Astrocyte (in vitro differentiated cells and primary cell): ENCODE measurements around the gene EVA1C. TPM values are rescaled to one million over a fixed set of nuclear protein-coding genes. Genes with fewer than 3 reads are reported as not detected.
"Not testable (repeated sequence)": the region's sequence is repeated elsewhere in the genome, so short reads cannot be mapped to it uniquely, and the experiment has no call there.

Experiments used
- DNase-seq: peaks from one replicate; pipeline ENCODE4 v3.0.0-alpha.2; 2010; ENCODE audit warnings: low read depth
- FAIRE-seq: peaks from 2 replicates; lab custom pipeline; 2011; peaks lifted over from hg19 to GRCh38; lab: Jason Lieb, UNC
- H2AFZ ChIP-seq: 2 replicates; pipeline ENCODE4 v1.6.0; 2012; ENCODE audit warnings: low read depth, low read length, inconsistent platforms
- H3K27ac ChIP-seq: 2 replicates; pipeline ENCODE4 v1.5.1; 2011; ENCODE audit warnings: low read depth, low read length, inconsistent platforms
- H3K27me3 ChIP-seq: 2 replicates; pipeline ENCODE4 v1.6.0; 2011; ENCODE audit warnings: low read length, inconsistent platforms; ENCODE audit not compliant: insufficient read depth
- H3K36me3 ChIP-seq: 2 replicates; pipeline ENCODE4 v1.5.1; 2011; ENCODE audit warnings: low read length, inconsistent platforms; ENCODE audit not compliant: insufficient read depth
- H3K4me1 ChIP-seq: 2 replicates; pipeline ENCODE4 v1.5.1; 2011; ENCODE audit warnings: low read length, inconsistent platforms; ENCODE audit not compliant: insufficient read depth
- H3K4me2 ChIP-seq: 2 replicates; pipeline ENCODE4 v1.6.0; 2012; ENCODE audit warnings: low read length, inconsistent platforms
- H3K4me3 ChIP-seq: 2 replicates; pipeline ENCODE4 v1.5.1; 2011; ENCODE audit warnings: low read depth, mild to moderate bottlenecking, low read length, inconsistent platforms; ENCODE audit not compliant: insufficient read depth
- H3K79me2 ChIP-seq: 2 replicates; pipeline ENCODE4 v1.6.0; 2012; ENCODE audit warnings: mild to moderate bottlenecking, low read length, inconsistent platforms; ENCODE audit not compliant: insufficient read depth
- H3K9ac ChIP-seq: 2 replicates; pipeline ENCODE4 v1.6.0; 2012; ENCODE audit warnings: mild to moderate bottlenecking, low read length, inconsistent platforms
- H3K9me3 ChIP-seq: 2 replicates; pipeline ENCODE4 v1.5.1; 2012; ENCODE audit warnings: low read depth, mild to moderate bottlenecking, low read length, inconsistent platforms; ENCODE audit not compliant: insufficient read depth
- H4K20me1 ChIP-seq: 2 replicates; pipeline ENCODE4 v1.6.0; 2012; ENCODE audit warnings: low read length, inconsistent platforms; ENCODE audit not compliant: insufficient read depth
- H3K27ac Mint-ChIP-seq: one replicate; pipeline ENCODE4 v1.8.0; 2021; ENCODE audit warnings: mild to moderate bottlenecking, mixed read lengths; ENCODE audit not compliant: unreplicated experiment
- H3K27me3 Mint-ChIP-seq: one replicate; pipeline ENCODE4 v1.8.0; 2021; ENCODE audit warnings: low read depth, mixed read lengths; ENCODE audit not compliant: unreplicated experiment
- H3K36me3 Mint-ChIP-seq: one replicate; pipeline ENCODE4 v1.8.0; 2021; ENCODE audit warnings: low read depth, mixed read lengths; ENCODE audit not compliant: unreplicated experiment
- H3K4me1 Mint-ChIP-seq: one replicate; pipeline ENCODE4 v1.8.0; 2021; ENCODE audit warnings: low read depth, mixed read lengths; ENCODE audit not compliant: unreplicated experiment
- H3K4me3 Mint-ChIP-seq: one replicate; pipeline ENCODE4 v1.8.0; 2021; ENCODE audit warnings: mild to moderate bottlenecking, moderate library complexity, mixed read lengths; ENCODE audit not compliant: unreplicated experiment
- H3K9me3 Mint-ChIP-seq: one replicate; pipeline ENCODE4 v1.8.0; 2021; ENCODE audit warnings: mild to moderate bottlenecking, mixed read lengths; ENCODE audit not compliant: unreplicated experiment
- EZH2 ChIP-seq: IDR thresholded peaks from 2 replicates; pipeline ENCODE4 v1.6.1; 2012; ENCODE audit warnings: mild to moderate bottlenecking, low read length, inconsistent platforms; ENCODE audit not compliant: insufficient read depth
- total RNA-seq: library from RNA; stranded (reverse); gene quantifications from 2 replicates; pipeline ENCODE4 v1.2.1, GENCODE V29; 2021
- TF ChIP-seq, protein P1 (sequence below): IDR thresholded peaks from 2 replicates; pipeline ENCODE4 v1.5.1; 2011; ENCODE audit warnings: low read depth, mild to moderate bottlenecking, inconsistent platforms, low read length, moderate library complexity; ENCODE audit not compliant: insufficient read depth

EVA1C gene
- total RNA-seq, 1 donor from 2014 or later: not detected

DNA sequence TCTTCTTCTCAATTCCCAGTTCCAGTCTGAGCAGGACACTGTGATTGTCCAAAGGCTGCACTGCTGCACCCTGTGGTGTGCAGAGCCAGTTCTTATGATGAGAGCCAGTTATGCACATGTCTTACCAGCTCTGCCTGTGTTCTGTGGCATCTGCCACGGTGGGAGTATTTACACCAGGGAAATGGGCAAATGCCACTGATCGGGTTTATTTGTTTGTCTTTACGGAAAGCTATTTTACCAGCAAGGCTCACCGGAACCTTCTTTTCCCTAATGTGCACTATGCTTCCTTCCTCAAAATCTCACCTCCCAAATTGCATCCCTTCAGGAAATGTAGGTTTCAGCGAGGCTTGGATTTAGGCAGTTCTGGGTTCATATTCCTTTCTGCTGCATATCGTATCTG is 49.0 kb downstream of the EVA1C start:
- TF ChIP-seq EZH2: no peak
- TF ChIP-seq, protein P1, sequence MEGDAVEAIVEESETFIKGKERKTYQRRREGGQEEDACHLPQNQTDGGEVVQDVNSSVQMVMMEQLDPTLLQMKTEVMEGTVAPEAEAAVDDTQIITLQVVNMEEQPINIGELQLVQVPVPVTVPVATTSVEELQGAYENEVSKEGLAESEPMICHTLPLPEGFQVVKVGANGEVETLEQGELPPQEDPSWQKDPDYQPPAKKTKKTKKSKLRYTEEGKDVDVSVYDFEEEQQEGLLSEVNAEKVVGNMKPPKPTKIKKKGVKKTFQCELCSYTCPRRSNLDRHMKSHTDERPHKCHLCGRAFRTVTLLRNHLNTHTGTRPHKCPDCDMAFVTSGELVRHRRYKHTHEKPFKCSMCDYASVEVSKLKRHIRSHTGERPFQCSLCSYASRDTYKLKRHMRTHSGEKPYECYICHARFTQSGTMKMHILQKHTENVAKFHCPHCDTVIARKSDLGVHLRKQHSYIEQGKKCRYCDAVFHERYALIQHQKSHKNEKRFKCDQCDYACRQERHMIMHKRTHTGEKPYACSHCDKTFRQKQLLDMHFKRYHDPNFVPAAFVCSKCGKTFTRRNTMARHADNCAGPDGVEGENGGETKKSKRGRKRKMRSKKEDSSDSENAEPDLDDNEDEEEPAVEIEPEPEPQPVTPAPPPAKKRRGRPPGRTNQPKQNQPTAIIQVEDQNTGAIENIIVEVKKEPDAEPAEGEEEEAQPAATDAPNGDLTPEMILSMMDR: no peak
- H3K4me3 Mint-ChIP-seq: no peak overlapping the region
- no peak overlapping the region for H3K27ac ChIP-seq
- no peak overlapping the region for H3K4me3 ChIP-seq
- H3K4me1 ChIP-seq: peaks cover 35% of the 10 kb centered on the region
- H3K36me3 Mint-ChIP-seq: no peaks in the 10 kb centered on the region
- H3K4me2 ChIP-seq: no peak overlapping the region
- DNase-seq (no peak), FAIRE-seq (no peak)
- H3K27me3 ChIP-seq: no peaks in the 10 kb centered on the region
- no peaks in the 10 kb centered on the region for H4K20me1 ChIP-seq
- no peak overlapping the region for H2AFZ ChIP-seq
- no peaks in the 10 kb centered on the region for H3K9me3 Mint-ChIP-seq
- no peaks in the 10 kb centered on the region for H3K36me3 ChIP-seq
- no peak overlapping the region for H3K27ac Mint-ChIP-seq
- peaks cover 10% of the 10 kb centered on the region for H3K4me1 Mint-ChIP-seq
- no peaks in the 10 kb centered on the region for H3K79me2 ChIP-seq
- peaks cover 2% of the 10 kb centered on the region for H3K27me3 Mint-ChIP-seq
- H3K9me3 ChIP-seq: no peaks in the 10 kb centered on the region
- no peak overlapping the region for H3K9ac ChIP-seq

DNA sequence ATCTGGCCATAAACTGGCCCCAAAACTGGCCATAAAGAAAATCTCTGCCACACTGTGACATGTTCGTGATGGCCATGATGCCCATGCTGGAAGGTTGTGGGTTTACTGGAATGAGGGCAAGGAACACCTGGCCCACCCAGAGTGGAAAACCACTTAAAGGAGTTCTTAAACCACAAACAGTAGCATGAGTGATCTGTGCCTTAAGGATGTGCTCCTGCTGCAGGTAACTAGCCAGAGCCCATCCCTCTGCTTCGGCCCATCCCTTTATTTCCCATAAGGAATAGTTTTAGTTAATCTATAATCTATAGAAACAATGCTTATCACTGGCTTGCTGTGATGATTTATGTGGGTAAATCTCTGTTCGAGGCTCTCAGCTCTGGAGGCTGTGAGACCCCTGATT is 50.1 kb downstream of the EVA1C start:
- not testable (repeated sequence) for H3K27ac Mint-ChIP-seq, H3K4me1 Mint-ChIP-seq, H4K20me1 ChIP-seq, H3K4me3 ChIP-seq, H3K9me3 Mint-ChIP-seq, H3K27me3 ChIP-seq, H3K36me3 Mint-ChIP-seq, H3K4me2 ChIP-seq, H3K36me3 ChIP-seq, H2AFZ ChIP-seq, H3K4me3 Mint-ChIP-seq, H3K9ac ChIP-seq, DNase-seq, H3K9me3 ChIP-seq, H3K27me3 Mint-ChIP-seq, H3K79me2 ChIP-seq, FAIRE-seq
- H3K4me1 ChIP-seq: peaks cover 24% of the 10 kb centered on the region
- peak overlapping the region; percentile 98 for H3K27ac ChIP-seq

DNA sequence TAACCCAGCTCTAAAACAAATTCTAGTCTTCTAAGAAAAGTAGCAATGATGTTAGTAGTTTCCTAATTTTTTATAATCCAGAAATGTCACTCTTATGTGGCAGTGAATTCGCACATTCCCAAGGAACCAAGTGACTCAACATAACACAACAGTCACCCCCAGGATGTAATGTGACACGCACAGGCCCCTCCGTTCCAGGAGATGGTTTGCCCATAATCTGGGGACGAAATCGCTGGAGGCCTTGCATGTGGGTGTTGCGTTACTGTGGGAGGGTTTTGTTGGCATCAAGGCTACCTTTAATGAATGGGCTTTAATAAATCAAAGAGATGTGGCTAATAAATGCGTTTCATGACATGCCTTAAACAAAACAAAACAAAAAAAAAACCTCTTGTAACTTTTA is 50.9 kb downstream of the EVA1C start:
- H3K4me3 Mint-ChIP-seq: no peak overlapping the region
- Histone ChIP-seq H2AFZ (no peak overlapping the region), H3K9ac (peak overlapping the region; percentile 82), H4K20me1 (no peaks in the 10 kb centered on the region), H3K4me1 (peaks cover 24% of the 10 kb centered on the region), H3K27me3 (no peaks in the 10 kb centered on the region), H3K36me3 (no peaks in the 10 kb centered on the region), H3K9me3 (no peaks in the 10 kb centered on the region), H3K27ac (peak overlapping the region; percentile 98), H3K4me2 (peak overlapping the region; percentile 79), H3K4me3 (no peak overlapping the region), H3K79me2 (no peaks in the 10 kb centered on the region)
- TF ChIP-seq, protein P1: no peak
- no peak for TF ChIP-seq EZH2
- no peak overlapping the region for H3K27ac Mint-ChIP-seq
- no peaks in the 10 kb centered on the region for H3K36me3 Mint-ChIP-seq
- DNase-seq (peak; percentile 87), FAIRE-seq (no peak)
- no peaks in the 10 kb centered on the region for H3K27me3 Mint-ChIP-seq
- H3K4me1 Mint-ChIP-seq: peaks cover 4% of the 10 kb centered on the region
- no peaks in the 10 kb centered on the region for H3K9me3 Mint-ChIP-seq
